HG03378 (cell line): ENCODE data around the gene SERPINB1.
"Not testable (repeated sequence)": the region's sequence is repeated elsewhere in the genome, so short reads cannot be mapped to it uniquely, and the experiment has no call there.

Source experiments
- ATAC-seq: cut with Tn5 transposase; IDR thresholded peaks from one replicate; pipeline ENCODE4 v1.9.1; 2021; ENCODE audit warnings: mild to moderate bottlenecking, moderate library complexity; ENCODE audit not compliant: unreplicated experiment

The SERPINB1 gene

DNA sequence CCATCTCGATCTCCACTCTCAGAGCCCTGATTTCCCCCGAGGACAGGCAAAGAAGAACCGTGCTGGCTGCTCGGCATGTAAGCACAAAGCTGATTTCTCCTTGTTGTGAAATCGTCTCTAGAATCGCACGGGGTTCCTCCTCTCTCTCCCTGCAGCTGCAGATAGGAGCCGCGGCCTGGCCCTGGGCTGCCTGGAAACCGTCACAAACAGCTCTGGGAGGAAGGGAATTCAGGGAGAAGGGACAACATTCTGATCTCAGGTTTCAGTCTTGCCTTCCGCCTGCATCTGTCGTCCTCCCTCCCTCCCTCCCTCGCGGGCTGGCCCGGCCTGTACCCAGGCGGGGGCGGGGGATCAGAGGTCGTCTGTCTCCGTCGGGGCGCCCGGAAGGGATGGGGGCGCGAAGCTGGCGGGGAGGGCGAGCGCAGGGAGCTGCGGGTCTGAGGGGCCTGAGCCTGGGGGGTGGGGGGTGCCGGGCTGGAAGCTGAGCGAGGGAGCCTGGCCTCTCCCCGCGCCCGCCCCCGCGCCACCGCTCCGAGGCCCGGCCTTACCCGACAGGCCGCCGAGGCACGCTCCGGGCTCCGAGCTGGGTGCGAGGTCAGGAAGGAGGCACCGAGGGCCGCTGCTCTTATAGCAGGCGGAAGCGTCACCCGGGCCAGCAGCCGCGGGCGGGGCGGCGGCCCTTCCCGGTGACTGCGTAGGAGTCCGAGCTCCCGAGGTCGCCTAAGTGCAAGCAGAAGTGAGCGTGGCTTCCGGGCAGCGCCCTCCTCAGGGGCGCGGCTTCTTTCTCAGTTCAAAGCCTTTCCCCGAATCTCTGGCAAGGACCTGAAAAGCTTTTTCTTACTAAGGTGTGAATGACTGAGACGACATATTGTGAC is at the start of gene SERPINB1:
SERPINB1 (minus strand) TSS at position 600 of the 875 bp plus-strand sequence. CDS start 1,277 bp downstream, outside the sequence.
- no peak for ATAC-seq

GRCh38 chr6:2890976-2891767 is 49.5 kb upstream of the SERPINB1 start:
- no peak for ATAC-seq

GRCh38 chr6:2885967-2886735 is 44.5 kb upstream of the SERPINB1 start:
- no peak for ATAC-seq

- no peak for ATAC-seq
Observed at GRCh38 chr6:2884804-2885203, 43.1 kb upstream of the SERPINB1 start.

- no peak for ATAC-seq
Observed at GRCh38 chr6:2883673-2884072, 42.0 kb upstream of the SERPINB1 start.

GRCh38 chr6:2881423-2881822 is 39.8 kb upstream of the SERPINB1 start:
- peak; percentile 67 for ATAC-seq

DNA sequence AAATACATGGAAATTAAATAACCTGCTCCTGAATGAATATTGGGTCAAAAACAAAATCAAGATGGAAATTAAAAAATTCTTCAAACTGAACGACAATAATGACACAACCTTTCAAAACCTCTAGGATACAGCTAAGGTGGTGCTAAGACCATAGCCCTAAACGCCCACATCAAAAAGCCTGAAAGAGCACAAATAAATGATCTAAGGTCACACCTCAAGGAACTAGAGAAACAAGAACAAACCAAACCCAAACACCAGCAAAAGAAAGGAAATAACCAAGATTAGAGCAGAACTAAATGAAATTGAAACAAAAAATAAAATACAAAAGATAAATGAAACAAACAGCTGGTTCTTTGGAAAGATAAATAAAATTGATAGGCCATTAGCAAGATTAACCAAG is 38.5 kb upstream of the SERPINB1 start:
- not testable (repeated sequence) for ATAC-seq

GRCh38 chr6:2877960-2878359 is 36.3 kb upstream of the SERPINB1 start:
- no peak for ATAC-seq

DNA sequence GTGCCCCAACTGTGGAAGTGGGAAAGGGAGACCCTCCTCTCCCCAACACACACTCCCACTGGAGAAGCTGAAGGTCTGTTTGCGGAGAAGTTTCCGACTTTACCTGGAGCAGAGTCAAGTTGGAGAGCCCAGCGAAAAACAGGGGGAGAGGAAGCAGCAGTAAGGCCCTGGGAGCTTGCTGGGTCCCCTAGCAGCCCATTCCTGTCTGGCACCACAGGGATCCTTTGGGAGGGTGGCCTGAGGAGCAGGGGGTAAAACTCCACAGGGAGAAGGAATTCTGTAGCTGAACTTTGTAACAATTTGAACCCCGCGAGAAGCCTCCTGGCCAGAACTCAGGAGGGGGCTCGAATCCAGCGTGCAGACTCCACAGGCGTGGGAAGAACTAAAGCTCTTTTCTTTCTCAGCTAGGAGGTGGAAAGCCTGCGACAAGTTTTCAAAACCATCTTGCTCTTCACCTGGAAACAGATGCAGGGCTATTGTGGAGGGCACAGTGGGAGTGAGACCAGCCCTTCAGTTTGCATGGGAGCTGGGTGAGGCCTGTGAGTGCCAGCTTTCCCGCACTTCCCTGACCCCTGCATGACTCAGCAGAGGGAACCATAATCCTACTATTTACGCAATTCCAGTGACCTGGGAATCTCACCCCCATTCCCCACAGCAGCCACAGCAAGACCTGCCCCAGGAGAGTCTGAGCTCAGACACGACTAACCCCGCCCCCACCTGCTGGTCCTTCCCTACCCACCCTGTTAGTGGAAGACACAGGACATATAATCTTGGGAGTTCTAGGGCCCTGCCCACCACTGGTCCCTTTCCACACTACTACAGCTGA is 35.6 kb upstream of the SERPINB1 start:
- no peak for ATAC-seq

- ATAC-seq, result no peak
Observed at GRCh38 chr6:2876210-2877056, 34.8 kb upstream of the SERPINB1 start.

GRCh38 chr6:2875359-2876191 is 33.9 kb upstream of the SERPINB1 start:
- ATAC-seq, result peak; percentile 4

DNA sequence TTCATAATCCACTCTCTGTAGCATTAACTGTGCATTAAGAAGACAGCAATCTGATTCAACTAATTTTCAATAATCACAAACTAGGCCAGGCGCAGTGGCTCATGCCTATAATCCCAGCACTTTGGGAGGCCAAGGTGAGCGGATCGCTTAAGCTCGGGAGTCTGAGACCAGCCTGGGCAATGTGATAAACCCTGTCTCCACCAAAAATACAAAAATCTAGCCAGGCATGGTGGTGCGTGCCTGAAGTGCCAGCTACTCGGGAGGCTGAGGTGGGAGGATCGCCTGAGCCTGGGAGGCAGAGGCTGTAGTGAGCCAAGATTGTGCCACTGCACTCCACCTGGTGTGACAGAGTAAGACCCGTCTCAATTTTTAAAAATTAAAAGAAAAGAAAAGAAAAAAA is 32.0 kb upstream of the SERPINB1 start:
- no peak for ATAC-seq

GRCh38 chr6:2872423-2873358 is 31.0 kb upstream of the SERPINB1 start:
- ATAC-seq, result no peak

DNA sequence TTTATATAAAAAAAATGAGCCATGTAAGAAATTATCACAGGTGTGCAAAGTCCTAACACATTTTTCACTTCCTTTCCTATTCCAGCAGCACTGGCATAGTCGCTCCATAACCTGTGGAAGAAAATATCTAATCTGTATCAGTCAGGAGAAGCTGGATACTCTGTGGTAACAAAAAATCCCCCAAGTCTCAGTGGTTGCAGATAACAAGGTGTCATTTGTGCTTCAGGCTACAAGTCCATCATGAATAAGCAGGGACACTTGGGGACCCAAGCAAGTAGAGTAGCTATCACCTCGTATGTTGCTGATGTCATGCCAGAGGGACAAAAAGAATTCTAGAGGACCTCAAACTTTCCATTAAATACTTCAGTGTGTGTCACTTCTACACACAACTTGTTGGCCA is 30.3 kb upstream of the SERPINB1 start:
- ATAC-seq, result no peak

DNA sequence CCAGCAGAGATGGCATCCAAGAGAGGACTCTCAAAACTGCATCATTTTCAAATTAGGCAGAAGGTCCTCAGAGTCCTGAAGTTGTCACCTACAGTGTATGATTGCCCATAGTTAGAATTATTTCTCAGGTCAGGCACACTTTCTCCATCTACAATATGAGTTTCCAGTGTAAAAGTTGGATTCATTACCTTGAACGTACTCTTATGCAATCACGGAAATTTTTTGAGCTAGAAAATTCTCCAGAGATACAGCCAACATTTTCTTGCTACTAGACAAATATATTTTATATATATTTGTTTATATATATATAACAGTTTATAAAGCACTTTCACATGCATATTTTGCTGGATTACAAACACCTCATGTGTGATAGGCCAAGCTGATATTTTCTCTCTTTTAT is 29.4 kb upstream of the SERPINB1 start:
- no peak for ATAC-seq

DNA sequence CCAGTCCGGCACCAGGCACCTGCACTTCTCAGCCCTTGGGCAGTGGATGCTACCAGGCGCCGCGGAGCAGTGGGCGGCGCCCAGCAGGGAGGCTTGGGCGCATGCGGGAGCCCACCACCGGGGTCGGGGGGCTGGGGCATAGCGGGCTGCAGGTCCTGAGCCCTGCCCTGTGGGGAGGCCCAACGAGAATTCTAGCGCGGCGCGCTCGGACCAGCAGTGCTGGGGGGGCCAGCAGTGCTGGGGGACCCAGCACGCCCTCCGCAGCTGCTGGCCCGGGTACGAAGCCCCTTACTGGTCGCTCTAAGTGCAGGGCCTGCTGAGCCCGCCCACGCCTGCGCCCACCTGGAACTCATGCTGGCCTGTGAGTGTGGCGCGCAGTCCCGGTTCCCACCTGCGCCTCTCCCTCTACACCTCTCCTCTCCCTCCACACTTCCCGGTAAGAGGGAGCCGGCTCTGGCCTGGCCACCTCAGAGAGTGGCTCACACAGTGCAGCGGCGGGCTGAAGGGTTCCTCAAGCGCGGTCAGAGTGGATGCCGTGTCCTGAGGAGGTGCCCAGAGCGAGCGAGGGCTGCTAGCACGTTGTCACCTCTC is 28.5 kb upstream of the SERPINB1 start:
- ATAC-seq, result no peak

GRCh38 chr6:2868637-2869036 is 27.0 kb upstream of the SERPINB1 start:
- ATAC-seq, result no peak
